Spleen (tissue), 11 donors: ENCODE data around the gene WDR41. TPM values are rescaled to one million over a fixed set of nuclear protein-coding genes. Genes with fewer than 3 reads are reported as not detected.
"Not testable (repeated sequence)": the region's sequence is repeated elsewhere in the genome, so short reads cannot be mapped to it uniquely, and the experiment has no call there.

Experiments
- DNase-seq: peaks from one replicate; pipeline ENCODE4 v3.0.0-alpha.2; 2020
- H3K27ac ChIP-seq, 8 donors: fragments of 200-600 bp; sonication (generic) in 7 of 8; 1 replicate in 4 of 8; 2 replicates in 4 of 8; pipeline versions ENCODE4 v1.5.0 to v1.8.0; 2016 to 2021; ENCODE audit warnings: inconsistent platforms in 4 of 8, mild to moderate bottlenecking in 4 of 8, moderate library complexity in 1 of 8
- H3K27me3 ChIP-seq, 7 donors: fragments of 200-600 bp; sonication (generic) in 6 of 7; replicated peaks in 1 of 7; 1 replicate in 4 of 7; 2 replicates in 3 of 7; pipeline versions ENCODE4 v1.5.0 to v1.8.0; 2016 to 2021; ENCODE audit warnings: inconsistent platforms in 3 of 7, mild to moderate bottlenecking in 1 of 7
- H3K36me3 ChIP-seq, 6 donors: fragments of 200-600 bp; sonication (generic) in 5 of 6; 1 replicate in 4 of 6; 2 replicates in 2 of 6; pipeline versions ENCODE4 v1.5.0 to v1.8.0; 2016 to 2021; ENCODE audit warnings: inconsistent platforms in 2 of 6
- H3K4me1 ChIP-seq, 6 donors: fragments of 200-600 bp; sonication (generic) in 5 of 6; 1 replicate in 3 of 6; 2 replicates in 3 of 6; pipeline versions ENCODE4 v1.5.0 to v1.8.0; 2016 to 2021; ENCODE audit warnings: inconsistent platforms in 3 of 6
- H3K4me3 ChIP-seq, 8 donors: fragments of 200-600 bp; sonication (generic) in 7 of 8; 1 replicate in 4 of 8; 2 replicates in 4 of 8; pipeline versions ENCODE4 v1.5.0 to v1.8.0; 2016 to 2021; ENCODE audit warnings: inconsistent platforms in 4 of 8, mild to moderate bottlenecking in 4 of 8, moderate library complexity in 2 of 8
- H3K9me3 ChIP-seq, 8 donors: fragments of 200-600 bp; sonication (generic) in 7 of 8; 1 replicate in 4 of 8; 2 replicates in 4 of 8; pipeline versions ENCODE4 v1.5.0 to v1.8.0; 2016 to 2021; ENCODE audit warnings: inconsistent platforms in 4 of 8
- CTCF ChIP-seq, 11 experiments: fragments of 200-600 bp in 7 of 11; fragments of 450-650 bp in 4 of 11; sonication (generic) in 4 of 11; IDR thresholded peaks in 8 of 11; conservative IDR thresholded peaks in 3 of 11; 1 replicate in 7 of 11; 2 replicates in 4 of 11; pipeline versions ENCODE4 v1.4.0 to v1.8.0; 2016 to 2021; ENCODE audit warnings: antibody characterized with exemption in 11 of 11, inconsistent platforms in 4 of 11, mild to moderate bottlenecking in 1 of 11
- POLR2A ChIP-seq, 3 donors: fragments of 450-650 bp; IDR thresholded peaks; one replicate each; pipeline ENCODE4 v1.5.1; 2017; ENCODE audit warnings: antibody characterized with exemption in 3 of 3, mild to moderate bottlenecking in 1 of 3
- POLR2AphosphoS5 ChIP-seq, 3 donors: sonication (generic); formaldehyde crosslinking; IDR thresholded peaks; one replicate each; pipeline ENCODE4 v1.5.1; 2017; ENCODE audit warnings: antibody characterized with exemption in 3 of 3
- WGBS, 5 donors: extraction: QIAGEN DNeasy Blood & Tissue Kit in 3 of 5; methylation state at CpG; one replicate each; pipeline versions ENCODE4 v1.1.5 to v1.1.7; 2013 to 2018; 5-methylcytosine and 5-hydroxymethylcytosine counted together
- intact Hi-C: fragments of 100-400 bp; cut with DNase I; formaldehyde crosslinking; loops from one replicate; pipeline ENCODE4 v1.15.0; 2023; ENCODE audit warnings: low total_unique reads
- polyA plus RNA-seq, 3 donors: library from polyadenylated mRNA; stranded (reverse); fragments of 200-250 nt; gene quantifications; one replicate each; pipeline ENCODE4 v1.2.1, GENCODE V29; 2013
- total RNA-seq, 7 donors: library from RNA; depleted of rRNA in 3 of 7; stranded (reverse); fragments of >200 nt in 3 of 7; fragmentation: NEBNext Ultra II Directional in 4 of 7; extraction: Animal tissue kit (Norgen Biotek cat#: 25700) in 4 of 7; gene quantifications; one replicate each; pipeline versions ENCODE4 v1.1.0 to v1.2.1, GENCODE V29; 2016 to 2021
- donor health status: healthy with polysubstance abuse.
- donor health status: DM: no; HTN: no; CAD: no; lungs with moderate emphysema.
- donor health status: DM: no; HTN: no; CAD: no.
- donor health status: Bipolar disorder and iron deficiency.
- donor health status: healthy.
- donor health status: DM: no; HTN: no; CAD: no.
- donor health status: DM: yes; HTN: yes; CAD: no.

WDR41 gene
- total and polyA plus RNA-seq, 10 donors = 11.0 to 54.0 (median 35.7) TPM

- Histone ChIP-seq H3K4me3 (no peak overlapping the region), H3K4me1 (no peaks in the 10 kb centered on the region), H3K36me3 (no peaks in the 10 kb centered on the region), H3K27ac (no peak overlapping the region), H3K27me3 (peaks cover 0 to 4% (median 0%) of the 10 kb centered on the region in 7 donors), H3K9me3 (no peaks in the 10 kb centered on the region)
- WGBS, 5 donors = 93 to 100% (median 97%) methylated on average over 1 of the region's 1 CpG
- DNase-seq = no peak
- intact Hi-C loops = no loop called here
- TF ChIP-seq CTCF (IDR thresholded peaks at IDR 0.05 in 8 of 11, conservative IDR thresholded peaks at IDR 0.05 in 3 of 11) (no peak), POLR2AphosphoS5 (IDR thresholded peaks at IDR 0.05) (no peak), POLR2A (IDR thresholded peaks at IDR 0.05) (no peak)
These were observed 22.3 kb upstream of the WDR41 start for GRCh38 chr5:77514457-77514856.

- intact Hi-C loops = no loop called here
- 80 to 100% (median 92%) methylated on average over 1 of the region's 1 CpG for WGBS, 5 donors
- H3K27ac ChIP-seq = no peak overlapping the region
- TF ChIP-seq POLR2A (IDR thresholded peaks at IDR 0.05) (no peak), POLR2AphosphoS5 (IDR thresholded peaks at IDR 0.05) (no peak), CTCF (IDR thresholded peaks at IDR 0.05 in 8 of 11, conservative IDR thresholded peaks at IDR 0.05 in 3 of 11) (no peak)
- H3K4me3 ChIP-seq = no peak overlapping the region
- DNase-seq = no peak
- no peaks in the 10 kb centered on the region for H3K9me3 ChIP-seq
- H3K27me3 ChIP-seq = peaks cover 0 to 11% (median 0%) of the 10 kb centered on the region in 7 donors
- no peaks in the 10 kb centered on the region for H3K4me1 ChIP-seq
- no peaks in the 10 kb centered on the region for H3K36me3 ChIP-seq
These were observed 21.2 kb upstream of the WDR41 start for GRCh38 chr5:77513321-77513720.

GRCh38 chr5:77501132-77501531, 9.0 kb upstream of the WDR41 start:
- H3K36me3 ChIP-seq, H3K4me3 ChIP-seq, DNase-seq, H3K27me3 ChIP-seq, H3K27ac ChIP-seq, intact Hi-C loops, H3K4me1 ChIP-seq: not testable (repeated sequence)
- 86 to 98% (median 87%) methylated on average over 8 to 9 of the region's 9 CpGs for WGBS, 5 donors
- H3K9me3 ChIP-seq = peaks cover 0 to 20% (median 6%) of the 10 kb centered on the region in 8 donors

- Histone ChIP-seq H3K4me3 (no peak overlapping the region), H3K36me3 (no peaks in the 10 kb centered on the region), H3K9me3 (peaks cover 0 to 20% (median 6%) of the 10 kb centered on the region in 8 donors), H3K27me3 (no peaks in the 10 kb centered on the region), H3K27ac (no peak overlapping the region), H3K4me1 (no peaks in the 10 kb centered on the region)
- DNase-seq = no peak
- WGBS, 5 donors = 93 to 98% (median 97%) methylated on average over 2 of the region's 2 CpGs
- TF ChIP-seq CTCF (IDR thresholded peaks at IDR 0.05 in 8 of 11, conservative IDR thresholded peaks at IDR 0.05 in 3 of 11) (no peak), POLR2AphosphoS5 (IDR thresholded peaks at IDR 0.05) (no peak), POLR2A (IDR thresholded peaks at IDR 0.05) (no peak)
- intact Hi-C loops = no loop called here
These were observed 7.9 kb upstream of the WDR41 start for GRCh38 chr5:77499973-77500372.

GRCh38 chr5:77499441-77499840, 7.3 kb upstream of the WDR41 start:
- H3K9me3 ChIP-seq = peaks cover 0 to 20% (median 6%) of the 10 kb centered on the region in 8 donors
- no peak overlapping the region for H3K27ac ChIP-seq
- no peak overlapping the region for H3K4me3 ChIP-seq
- no peaks in the 10 kb centered on the region for H3K36me3 ChIP-seq
- intact Hi-C loops = no loop called here
- DNase-seq = no peak
- no peaks in the 10 kb centered on the region for H3K27me3 ChIP-seq
- no peaks in the 10 kb centered on the region for H3K4me1 ChIP-seq
- 58 to 71% (median 62%) methylated on average over 3 of the region's 3 CpGs for WGBS, 5 donors
- TF ChIP-seq POLR2AphosphoS5 (IDR thresholded peaks at IDR 0.05) = no peak
- TF ChIP-seq CTCF (IDR thresholded peaks at IDR 0.05 in 8 of 11, conservative IDR thresholded peaks at IDR 0.05 in 3 of 11) = no peak
- TF ChIP-seq POLR2A (IDR thresholded peaks at IDR 0.05) = no peak
